KMS-11 (cell line): ENCODE data around the gene LRRC4.

Experiments
- H2AFZ ChIP-seq: fragments of 200-600 bp; sonication (generic); 2 replicates; pipeline ENCODE4 v1.6.1; 2016; ENCODE audit warnings: antibody characterized with exemption, mixed run types, low read depth
- H3K27ac ChIP-seq: fragments of 200-600 bp; sonication (generic); 2 replicates; pipeline ENCODE4 v1.6.1; 2016; ENCODE audit warnings: mild to moderate bottlenecking, mixed run types
- H3K27me3 ChIP-seq: fragments of 200-600 bp; sonication (generic); 2 replicates; pipeline ENCODE4 v1.6.1; 2017; ENCODE audit warnings: mild to moderate bottlenecking, low read depth, mixed run types, moderate library complexity; ENCODE audit not compliant: insufficient read depth
- H3K36me3 ChIP-seq: fragments of 200-600 bp; sonication (generic); 2 replicates; pipeline ENCODE4 v1.6.1; 2017; ENCODE audit warnings: mild to moderate bottlenecking, mixed run types; ENCODE audit not compliant: insufficient read depth
- H3K4me1 ChIP-seq: fragments of 200-600 bp; sonication (generic); 2 replicates; pipeline ENCODE4 v1.6.1; 2016; ENCODE audit warnings: mild to moderate bottlenecking, low read depth, mixed run types; ENCODE audit not compliant: poor library complexity, severe bottlenecking
- H3K4me2 ChIP-seq: fragments of 200-600 bp; sonication (generic); 2 replicates; pipeline ENCODE4 v1.7.0; 2016; ENCODE audit warnings: mild to moderate bottlenecking, mixed run types
- H3K4me3 ChIP-seq: fragments of 200-600 bp; sonication (generic); IDR thresholded peaks from 2 replicates; pipeline ENCODE4 v1.6.1; 2017; ENCODE audit warnings: low read depth, low read length, mixed read lengths; ENCODE audit not compliant: insufficient read depth
- H3K79me2 ChIP-seq: fragments of 200-600 bp; sonication (generic); 2 replicates; pipeline ENCODE4 v1.6.1; 2016; ENCODE audit warnings: low read depth, mixed run types; ENCODE audit not compliant: insufficient read depth
- H3K9ac ChIP-seq: fragments of 200-600 bp; sonication (generic); 2 replicates; pipeline ENCODE4 v1.6.1; 2016; ENCODE audit warnings: mild to moderate bottlenecking, mixed run types
- H4K20me1 ChIP-seq: fragments of 200-600 bp; sonication (generic); 2 replicates; pipeline ENCODE4 v1.6.1; 2016; ENCODE audit warnings: mild to moderate bottlenecking, mixed run types; ENCODE audit not compliant: insufficient read depth
- TF ChIP-seq, protein P1 (sequence below): fragments of 200-600 bp; sonication (generic); conservative IDR thresholded peaks from 2 replicates; pipeline ENCODE4 v1.6.1; 2017; ENCODE audit warnings: low read depth, mild to moderate bottlenecking, antibody characterized with exemption, low read length, moderate library complexity, mixed read lengths

Gene LRRC4

DNA sequence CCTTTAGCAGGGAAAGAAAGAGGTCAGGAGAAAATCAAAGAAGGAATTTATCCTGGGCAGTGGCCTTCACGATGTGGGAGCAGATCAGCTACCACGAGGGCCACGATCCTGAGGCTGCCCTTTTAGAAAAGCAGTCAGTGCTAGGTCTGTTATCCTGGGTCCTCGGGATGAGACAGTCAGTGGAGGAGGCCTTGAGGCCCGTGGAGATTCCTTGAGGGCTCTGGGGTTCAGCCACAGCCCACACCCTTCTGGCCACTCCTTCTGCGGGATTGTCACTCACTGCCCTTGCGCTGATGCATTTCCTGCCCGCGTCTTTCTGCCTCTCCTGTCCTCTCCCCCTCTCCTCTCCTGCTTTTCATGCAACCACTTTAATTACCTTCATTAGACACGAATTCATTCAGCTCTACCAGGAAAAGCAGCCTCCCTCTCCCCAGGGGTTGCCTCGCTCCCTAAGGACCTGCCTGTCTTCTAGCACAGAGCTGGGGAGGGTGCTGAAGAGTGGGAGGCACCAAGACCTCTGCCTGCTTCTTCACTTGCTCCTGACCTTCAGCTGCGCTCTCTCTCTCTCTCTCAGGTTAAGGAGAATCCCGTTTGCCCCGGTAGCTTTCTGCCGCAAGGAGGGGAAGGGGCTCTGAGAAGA, 42.6 kb upstream of the LRRC4 start:
- Histone ChIP-seq H2AFZ (no peak overlapping the region), H3K9ac (no peak overlapping the region), H4K20me1 (no peaks in the 10 kb centered on the region), H3K4me1 (no peaks in the 10 kb centered on the region), H3K4me3 (no peak overlapping the region), H3K4me2 (no peak overlapping the region), H3K36me3 (peaks cover 9% of the 10 kb centered on the region; the same call in 1 of the 2 replicates), H3K79me2 (no peaks in the 10 kb centered on the region; the same call in 1 of the 2 replicates), H3K27ac (no peak overlapping the region), H3K27me3 (no peaks in the 10 kb centered on the region)
- TF ChIP-seq, protein P1, sequence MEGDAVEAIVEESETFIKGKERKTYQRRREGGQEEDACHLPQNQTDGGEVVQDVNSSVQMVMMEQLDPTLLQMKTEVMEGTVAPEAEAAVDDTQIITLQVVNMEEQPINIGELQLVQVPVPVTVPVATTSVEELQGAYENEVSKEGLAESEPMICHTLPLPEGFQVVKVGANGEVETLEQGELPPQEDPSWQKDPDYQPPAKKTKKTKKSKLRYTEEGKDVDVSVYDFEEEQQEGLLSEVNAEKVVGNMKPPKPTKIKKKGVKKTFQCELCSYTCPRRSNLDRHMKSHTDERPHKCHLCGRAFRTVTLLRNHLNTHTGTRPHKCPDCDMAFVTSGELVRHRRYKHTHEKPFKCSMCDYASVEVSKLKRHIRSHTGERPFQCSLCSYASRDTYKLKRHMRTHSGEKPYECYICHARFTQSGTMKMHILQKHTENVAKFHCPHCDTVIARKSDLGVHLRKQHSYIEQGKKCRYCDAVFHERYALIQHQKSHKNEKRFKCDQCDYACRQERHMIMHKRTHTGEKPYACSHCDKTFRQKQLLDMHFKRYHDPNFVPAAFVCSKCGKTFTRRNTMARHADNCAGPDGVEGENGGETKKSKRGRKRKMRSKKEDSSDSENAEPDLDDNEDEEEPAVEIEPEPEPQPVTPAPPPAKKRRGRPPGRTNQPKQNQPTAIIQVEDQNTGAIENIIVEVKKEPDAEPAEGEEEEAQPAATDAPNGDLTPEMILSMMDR, result no peak

DNA sequence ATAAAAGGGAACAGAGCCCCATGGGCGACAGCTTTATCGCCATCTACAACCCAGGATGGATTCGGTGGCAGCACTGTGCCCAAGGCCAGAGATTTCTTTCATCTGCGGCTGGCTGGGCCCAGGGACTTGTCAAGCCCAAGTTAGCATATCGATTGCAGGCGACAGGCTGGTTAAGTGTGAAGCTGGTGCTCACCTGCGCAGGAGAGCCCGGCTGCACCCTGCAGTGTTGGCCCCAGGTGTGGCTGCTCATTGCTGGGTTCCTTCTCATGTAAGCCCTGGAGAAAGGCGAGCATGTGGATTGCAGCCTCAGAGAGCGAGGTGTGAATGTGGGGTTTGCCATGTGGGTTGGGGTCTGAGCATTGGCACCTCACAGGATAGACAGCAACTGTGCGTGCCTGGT, 40.6 kb upstream of the LRRC4 start:
- no peaks in the 10 kb centered on the region for H3K4me1 ChIP-seq
- H3K27me3 ChIP-seq, result no peaks in the 10 kb centered on the region
- H3K9ac ChIP-seq, result no peak overlapping the region
- H3K4me3 ChIP-seq, result no peak overlapping the region
- H2AFZ ChIP-seq, result no peak overlapping the region
- H3K79me2 ChIP-seq, result no peaks in the 10 kb centered on the region; the same call in 1 of the 2 replicates
- H4K20me1 ChIP-seq, result no peaks in the 10 kb centered on the region
- peaks cover 9% of the 10 kb centered on the region; the same call in 1 of the 2 replicates for H3K36me3 ChIP-seq
- no peak overlapping the region for H3K4me2 ChIP-seq
- H3K27ac ChIP-seq, result no peak overlapping the region
- TF ChIP-seq, protein P1, result no peak

DNA sequence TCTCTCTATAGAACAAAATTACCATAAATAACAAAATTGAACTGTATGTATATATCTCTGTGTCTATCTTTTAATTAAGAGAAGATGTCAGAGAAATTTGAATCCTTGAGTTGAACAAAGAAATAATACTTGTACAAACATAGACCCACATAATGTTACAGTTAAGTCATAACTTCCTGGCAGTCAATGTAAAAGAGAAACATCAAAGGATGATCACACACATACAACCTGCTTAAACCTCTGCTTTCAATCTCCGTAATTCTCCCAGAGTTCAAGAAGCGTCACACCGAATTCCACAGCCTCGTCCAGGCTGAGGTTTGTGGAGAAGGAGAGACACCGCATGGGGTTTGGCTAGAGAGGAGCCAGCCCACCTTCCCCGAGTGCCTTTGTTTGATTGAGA, 40.1 kb upstream of the LRRC4 start:
- H3K4me2 ChIP-seq, result no peak overlapping the region
- H4K20me1 ChIP-seq, result no peaks in the 10 kb centered on the region
- H3K27me3 ChIP-seq, result no peaks in the 10 kb centered on the region
- peaks cover 5% of the 10 kb centered on the region; the same call in 1 of the 2 replicates for H3K36me3 ChIP-seq
- H3K4me1 ChIP-seq, result no peaks in the 10 kb centered on the region
- no peak overlapping the region for H3K9ac ChIP-seq
- H2AFZ ChIP-seq, result no peak overlapping the region
- TF ChIP-seq, protein P1, result no peak
- H3K4me3 ChIP-seq, result no peak overlapping the region
- H3K79me2 ChIP-seq, result no peaks in the 10 kb centered on the region; the same call in 1 of the 2 replicates
- no peak overlapping the region for H3K27ac ChIP-seq

DNA sequence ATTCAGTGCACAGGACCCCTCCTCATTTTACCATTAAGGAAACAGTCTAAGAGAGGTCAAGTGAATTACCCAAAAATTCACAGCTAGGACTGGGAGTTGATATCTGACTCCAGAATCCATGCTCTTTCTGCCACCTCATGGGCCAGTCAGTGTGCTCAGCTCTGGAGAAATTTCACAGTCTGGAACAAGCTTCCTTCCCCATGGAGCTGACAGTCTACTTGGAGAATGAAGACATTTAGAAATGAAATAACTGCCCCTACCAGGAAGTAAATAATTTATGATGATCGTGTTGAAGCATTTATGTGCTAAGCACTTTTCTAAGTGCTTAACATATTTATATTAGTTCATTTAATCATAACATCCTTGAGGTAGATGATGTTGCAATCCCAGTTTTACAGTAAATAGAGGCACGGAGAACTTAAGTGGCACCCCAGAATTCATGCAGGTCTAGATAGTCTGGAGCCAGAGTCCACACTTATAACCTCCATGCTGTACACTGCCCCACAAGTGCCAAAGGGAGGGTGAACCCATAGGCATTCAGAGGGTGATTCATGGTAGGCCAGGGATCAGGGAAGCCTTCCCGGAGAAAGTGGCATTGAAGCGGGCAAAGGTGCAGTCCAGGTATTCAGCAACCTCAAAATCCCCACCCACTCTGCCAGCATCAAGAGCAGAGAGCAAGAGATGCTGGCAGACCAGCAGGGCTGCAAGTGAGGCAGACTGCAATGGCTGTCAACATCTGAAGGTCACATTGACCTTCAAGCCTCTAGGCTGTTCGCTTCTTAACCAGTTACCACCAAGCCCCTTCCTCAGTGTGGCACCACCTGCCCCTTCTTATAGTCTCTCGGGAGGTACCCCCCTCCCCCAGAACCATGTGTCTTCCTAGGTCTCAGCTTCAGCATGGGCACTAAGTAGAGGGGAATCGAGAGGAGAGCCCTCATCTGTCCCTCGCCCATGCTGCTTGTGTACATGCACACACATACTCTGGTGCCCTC, 38.4 kb upstream of the LRRC4 start:
- Histone ChIP-seq H3K79me2 (no peaks in the 10 kb centered on the region; the same call in 1 of the 2 replicates), H3K36me3 (no peaks in the 10 kb centered on the region; the same call in 1 of the 2 replicates), H2AFZ (no peak overlapping the region), H3K4me1 (no peaks in the 10 kb centered on the region), H3K27ac (no peak overlapping the region), H3K4me3 (no peak overlapping the region), H3K9ac (no peak overlapping the region), H4K20me1 (no peaks in the 10 kb centered on the region), H3K4me2 (no peak overlapping the region), H3K27me3 (no peaks in the 10 kb centered on the region)
- TF ChIP-seq, protein P1, result no peak
